ENCODE results near the gene RBM41.

Gene RBM41

GRCh38 chrX:107153005-107153404 lies 34.4 kb upstream of the RBM41 start:
- H3K27ac ChIP-seq: no peak overlapping the region
- H3K36me3 ChIP-seq: no peaks in the 10 kb centered on the region
- H3K9me3 ChIP-seq (ENCODE audit: severe bottlenecking): no peaks in the 10 kb centered on the region
- H3K27me3 ChIP-seq (ENCODE audit: insufficient read depth, low read depth, severe bottlenecking): peaks cover 4% of the 10 kb centered on the region
- H3K4me3 ChIP-seq (ENCODE audit: low read depth, low read length): no peak overlapping the region
- TF ChIP-seq, protein P1, sequence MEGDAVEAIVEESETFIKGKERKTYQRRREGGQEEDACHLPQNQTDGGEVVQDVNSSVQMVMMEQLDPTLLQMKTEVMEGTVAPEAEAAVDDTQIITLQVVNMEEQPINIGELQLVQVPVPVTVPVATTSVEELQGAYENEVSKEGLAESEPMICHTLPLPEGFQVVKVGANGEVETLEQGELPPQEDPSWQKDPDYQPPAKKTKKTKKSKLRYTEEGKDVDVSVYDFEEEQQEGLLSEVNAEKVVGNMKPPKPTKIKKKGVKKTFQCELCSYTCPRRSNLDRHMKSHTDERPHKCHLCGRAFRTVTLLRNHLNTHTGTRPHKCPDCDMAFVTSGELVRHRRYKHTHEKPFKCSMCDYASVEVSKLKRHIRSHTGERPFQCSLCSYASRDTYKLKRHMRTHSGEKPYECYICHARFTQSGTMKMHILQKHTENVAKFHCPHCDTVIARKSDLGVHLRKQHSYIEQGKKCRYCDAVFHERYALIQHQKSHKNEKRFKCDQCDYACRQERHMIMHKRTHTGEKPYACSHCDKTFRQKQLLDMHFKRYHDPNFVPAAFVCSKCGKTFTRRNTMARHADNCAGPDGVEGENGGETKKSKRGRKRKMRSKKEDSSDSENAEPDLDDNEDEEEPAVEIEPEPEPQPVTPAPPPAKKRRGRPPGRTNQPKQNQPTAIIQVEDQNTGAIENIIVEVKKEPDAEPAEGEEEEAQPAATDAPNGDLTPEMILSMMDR (IDR thresholded peaks at IDR 0.05; ENCODE audit: low read depth, low read length): no peak
- no peak for DNase-seq

DNA sequence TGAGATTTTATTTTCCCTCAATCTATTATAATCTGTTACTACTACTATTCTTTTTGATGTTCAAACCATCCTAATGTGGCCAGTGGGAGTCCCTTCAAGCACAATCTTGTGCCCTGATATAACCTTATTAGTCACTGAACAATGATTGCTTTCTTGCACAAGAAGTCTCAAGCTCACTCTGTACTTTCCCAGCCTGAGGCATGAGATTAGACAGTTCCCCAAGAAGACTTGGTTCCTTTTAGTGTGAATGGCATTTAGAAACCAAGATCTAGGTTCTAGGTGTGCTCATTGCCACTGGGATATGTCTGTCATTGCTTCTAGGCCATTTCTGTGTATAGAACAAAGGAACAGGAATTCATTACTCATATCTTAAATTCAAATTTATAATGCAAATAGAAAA lies 28.0 kb upstream of the RBM41 start:
- no peaks in the 10 kb centered on the region for H3K36me3 ChIP-seq
- H3K9me3 ChIP-seq (ENCODE audit: severe bottlenecking): no peaks in the 10 kb centered on the region
- peaks cover 4% of the 10 kb centered on the region for H3K27me3 ChIP-seq (ENCODE audit: insufficient read depth, low read depth, severe bottlenecking)
- TF ChIP-seq, protein P1 (IDR thresholded peaks at IDR 0.05; ENCODE audit: low read depth, low read length): no peak
- no peak for DNase-seq
- H3K27ac ChIP-seq: no peak overlapping the region
- H3K4me3 ChIP-seq (ENCODE audit: low read depth, low read length): no peak overlapping the region

DNA sequence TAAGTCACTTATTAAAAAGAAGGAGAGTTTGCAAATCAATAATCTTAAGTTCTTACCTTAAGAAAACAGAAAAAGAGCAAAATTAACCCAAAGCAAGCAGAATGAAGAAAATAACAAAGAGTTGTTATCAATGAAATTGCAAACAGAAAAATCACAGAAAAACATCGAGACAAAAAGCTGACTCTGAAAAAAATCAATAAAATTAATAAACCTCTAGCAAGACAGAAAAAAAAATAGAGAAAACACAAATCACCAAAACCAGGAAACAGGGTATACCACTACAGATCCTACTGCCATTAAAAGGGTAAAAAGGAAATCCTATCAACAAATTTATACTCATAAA lies 17.3 kb upstream of the RBM41 start:
- Histone ChIP-seq H3K36me3 (no peaks in the 10 kb centered on the region), H3K4me3 (ENCODE audit: low read depth, low read length) (no peak overlapping the region), H3K9me3 (ENCODE audit: severe bottlenecking) (no peaks in the 10 kb centered on the region), H3K27ac (no peak overlapping the region), H3K27me3 (ENCODE audit: insufficient read depth, low read depth, severe bottlenecking) (peaks cover 6% of the 10 kb centered on the region)
- DNase-seq: no peak
- TF ChIP-seq, protein P1 (IDR thresholded peaks at IDR 0.05; ENCODE audit: low read depth, low read length): no peak

GRCh38 chrX:107135049-107135964 lies 16.7 kb upstream of the RBM41 start:
- Histone ChIP-seq H3K9me3 (ENCODE audit: severe bottlenecking) (no peaks in the 10 kb centered on the region), H3K27me3 (ENCODE audit: insufficient read depth, low read depth, severe bottlenecking) (peaks cover 9% of the 10 kb centered on the region), H3K27ac (no peak overlapping the region), H3K4me3 (ENCODE audit: low read depth, low read length) (no peak overlapping the region), H3K36me3 (no peaks in the 10 kb centered on the region)
- TF ChIP-seq, protein P1 (IDR thresholded peaks at IDR 0.05; ENCODE audit: low read depth, low read length): no peak
- DNase-seq: no peak

DNA sequence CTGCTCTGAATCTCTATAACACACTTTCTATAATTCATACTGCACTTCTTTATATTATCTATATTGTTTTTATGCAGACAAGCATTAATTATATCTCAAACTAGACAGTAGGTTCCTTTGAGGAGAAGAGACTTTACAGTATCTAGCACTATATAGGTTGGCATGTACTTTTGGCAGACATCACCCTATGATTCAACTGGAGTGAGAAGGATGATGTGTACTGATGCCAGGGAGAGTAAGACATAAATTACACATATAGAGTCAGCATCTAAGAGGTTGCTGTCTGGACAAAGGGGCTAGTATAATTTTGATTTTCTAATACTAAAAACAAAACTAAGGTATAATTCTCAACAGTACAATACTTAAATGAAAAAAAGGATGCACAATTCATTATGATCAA lies 5.1 kb upstream of the RBM41 start:
- no peaks in the 10 kb centered on the region for H3K9me3 ChIP-seq (ENCODE audit: severe bottlenecking)
- DNase-seq: no peak
- TF ChIP-seq, protein P1 (IDR thresholded peaks at IDR 0.05; ENCODE audit: low read depth, low read length): no peak
- no peak overlapping the region for H3K4me3 ChIP-seq (ENCODE audit: low read depth, low read length)
- no peaks in the 10 kb centered on the region for H3K36me3 ChIP-seq
- peaks cover 15% of the 10 kb centered on the region for H3K27me3 ChIP-seq (ENCODE audit: insufficient read depth, low read depth, severe bottlenecking)
- H3K27ac ChIP-seq: no peak overlapping the region

GRCh38 chrX:107119283-107119682 lies 661 bp upstream of the RBM41 start:
- no peak overlapping the region for H3K4me3 ChIP-seq (ENCODE audit: low read depth, low read length)
- peaks cover 21% of the 10 kb centered on the region for H3K36me3 ChIP-seq

More at GRCh38 chrX:107119283-107119682, 661 bp upstream of the RBM41 start:
- no peak for DNase-seq
- Histone ChIP-seq H3K27ac (no peak overlapping the region), H3K27me3 (ENCODE audit: insufficient read depth, low read depth, severe bottlenecking) (peaks cover 15% of the 10 kb centered on the region), H3K9me3 (ENCODE audit: severe bottlenecking) (no peaks in the 10 kb centered on the region)
- TF ChIP-seq, protein P1 (IDR thresholded peaks at IDR 0.05; ENCODE audit: low read depth, low read length): no peak
